SK-N-SH (cell line): Measurements from ENCODE around the gene ZBTB46. TPM values are rescaled to one million over a fixed set of nuclear protein-coding genes. Genes with fewer than 3 reads are reported as not detected.

Source experiments
- CTCF ChIA-PET: fragments of 300-600, 350-600 bp; formaldehyde crosslinking; extraction: SDS; loops from one replicate; lab custom pipeline; 2021; lab: Yijun Ruan, JAX
- POLR2A ChIA-PET: fragments of 350-600 bp; sonication (Branson Sonifier 250); formaldehyde crosslinking; extraction: SDS; loops from one replicate; lab custom pipeline; 2020; ENCODE audit warnings: antibody characterized with exemption, inconsistent platforms; lab: Yijun Ruan, JAX
- DNase-seq: peaks from one replicate; pipeline ENCODE4 v3.0.0; 2012
- H2AFZ ChIP-seq: fragments of 200-600 bp; sonication (generic); 2 replicates; pipeline ENCODE4 v1.8.1; 2016; ENCODE audit warnings: antibody characterized with exemption, mild to moderate bottlenecking, low read depth
- H3F3A ChIP-seq: fragments of 200-600 bp; sonication (generic); replicated peaks from 2 replicates; pipeline ENCODE3; 2016; ENCODE audit warnings: antibody characterized with exemption, mild to moderate bottlenecking; ENCODE audit not compliant: insufficient read depth
- H3K27ac ChIP-seq, 2 experiments: fragments of 200-500 bp in 1 of 2; fragments of 200-600 bp in 1 of 2; sonication (Bioruptor generic) in 1 of 2; sonication (generic), shearing (Covaris generic) in 1 of 2; 2 replicates each; pipeline versions ENCODE4 v1.5.1 to v1.6.1; 2014 to 2016; ENCODE audit warnings: low read depth in 2 of 2, inconsistent platforms in 1 of 2, low read length in 1 of 2, mild to moderate bottlenecking in 1 of 2, mixed read lengths in 1 of 2
- H3K27me3 ChIP-seq: fragments of 200-600 bp; sonication (generic), shearing (Covaris generic); 2 replicates; pipeline ENCODE4 v1.6.1; 2016; ENCODE audit warnings: mixed run types; ENCODE audit not compliant: insufficient read depth
- H3K36me3 ChIP-seq, 2 experiments: fragments of 200-500 bp in 1 of 2; fragments of 200-600 bp in 1 of 2; sonication (Bioruptor generic) in 1 of 2; sonication (generic) in 1 of 2; replicated peaks in 1 of 2; 2 replicates each; pipeline versions ENCODE3 to v1.5.1; 2014 to 2016; ENCODE audit warnings: low read length in 1 of 2, mild to moderate bottlenecking in 1 of 2; ENCODE audit not compliant: insufficient read depth in 2 of 2, control insufficient read depth in 1 of 2
- H3K4me1 ChIP-seq, 2 experiments: fragments of 200-500 bp in 1 of 2; fragments of 200-600 bp in 1 of 2; sonication (Bioruptor generic) in 1 of 2; sonication (generic), shearing (Covaris generic) in 1 of 2; 2 replicates each; pipeline versions ENCODE4 v1.5.1 to v1.6.1; 2014 to 2016; ENCODE audit warnings: low read depth in 1 of 2, low read length in 1 of 2, mixed run types in 1 of 2; ENCODE audit not compliant: insufficient read depth in 2 of 2, control insufficient read depth in 1 of 2
- H3K4me2 ChIP-seq: fragments of 200-600 bp; sonication (generic), shearing (Covaris generic); 2 replicates; pipeline ENCODE4 v1.6.1; 2017; ENCODE audit warnings: mixed run types
- H3K4me3 ChIP-seq, 2 experiments: fragments of 200-500 bp in 1 of 2; fragments of 200-600 bp in 1 of 2; sonication (Bioruptor generic) in 1 of 2; sonication (generic), shearing (Covaris generic) in 1 of 2; 2 replicates each; pipeline versions ENCODE4 v1.5.1 to v1.8.1; 2014 to 2016; ENCODE audit warnings: low read depth in 2 of 2, inconsistent platforms in 1 of 2, low read length in 1 of 2, mild to moderate bottlenecking in 1 of 2, mixed read lengths in 1 of 2, moderate library complexity in 1 of 2
- H3K79me2 ChIP-seq: fragments of 200-600 bp; sonication (generic); 2 replicates; pipeline ENCODE4 v1.8.1; 2017; ENCODE audit warnings: mild to moderate bottlenecking; ENCODE audit not compliant: insufficient read depth
- H3K9ac ChIP-seq: fragments of 200-600 bp; sonication (generic); 2 replicates; pipeline ENCODE4 v1.6.1; 2017; ENCODE audit warnings: mixed run types
- H3K9me2 ChIP-seq: fragments of 200-600 bp; sonication (generic); 2 replicates; pipeline ENCODE4 v1.6.1; 2017; ENCODE audit warnings: mixed run types
- H3K9me3 ChIP-seq: fragments of 200-600 bp; sonication (generic); 2 replicates; pipeline ENCODE4 v1.6.1; 2017; ENCODE audit warnings: mixed run types, mild to moderate bottlenecking, moderate library complexity
- H4K20me1 ChIP-seq: fragments of 200-600 bp; sonication (generic); 2 replicates; pipeline ENCODE4 v1.6.1; 2017; ENCODE audit warnings: mild to moderate bottlenecking, mixed run types; ENCODE audit not compliant: insufficient read depth
- CHD2 ChIP-seq: fragments of 150-350 bp; IDR thresholded peaks from 2 replicates; pipeline ENCODE4 v1.6.1; 2018; ENCODE audit warnings: low read length; ENCODE audit not compliant: partially characterized antibody
- ELF1 ChIP-seq: IDR thresholded peaks from 2 replicates; pipeline ENCODE4 v1.4.0; 2012
- FOSL2 ChIP-seq: IDR thresholded peaks from 2 replicates; pipeline ENCODE4 v1.4.0; 2012; ENCODE audit warnings: low read depth, mild to moderate bottlenecking, moderate library complexity, borderline replicate concordance
- FOXJ3 ChIP-seq: sonication (generic); formaldehyde crosslinking; IDR thresholded peaks from 2 replicates; pipeline ENCODE4 v1.5.1; 2020; ENCODE audit warnings: mild to moderate bottlenecking, missing genetic modification reagents
- FOXM1 ChIP-seq: IDR thresholded peaks from 2 replicates; pipeline ENCODE4 v1.4.0; 2012; ENCODE audit warnings: low read depth, mild to moderate bottlenecking
- GABPA ChIP-seq: IDR thresholded peaks from 2 replicates; pipeline ENCODE4 v1.4.0; 2012; ENCODE audit warnings: low read depth, mild to moderate bottlenecking
- GATA2 ChIP-seq: sonication (generic); formaldehyde crosslinking; IDR thresholded peaks from 2 replicates; pipeline ENCODE4 v1.5.0; 2020; ENCODE audit warnings: mild to moderate bottlenecking, missing genetic modification reagents
- MXI1 ChIP-seq: IDR thresholded peaks from 2 replicates; pipeline ENCODE4 v1.6.1; 2012; ENCODE audit warnings: mild to moderate bottlenecking, low read depth, low read length, improper control_type of control experiment
- NFIC ChIP-seq: IDR thresholded peaks from 2 replicates; pipeline ENCODE4 v1.4.0; 2012; ENCODE audit warnings: borderline replicate concordance
- NRF1 ChIP-seq: IDR thresholded peaks from 2 replicates; pipeline ENCODE4 v1.6.1; 2012; ENCODE audit warnings: low read depth, mild to moderate bottlenecking, low read length
- RAD21 ChIP-seq: IDR thresholded peaks from 2 replicates; pipeline ENCODE4 v1.6.1; 2012; ENCODE audit warnings: mild to moderate bottlenecking, low read length
- RFX5 ChIP-seq: IDR thresholded peaks from 2 replicates; pipeline ENCODE4 v1.6.1; 2012; ENCODE audit warnings: mild to moderate bottlenecking, improper control_type of control experiment, low read length
- SMC3 ChIP-seq: IDR thresholded peaks from 2 replicates; pipeline ENCODE4 v1.6.1; 2012; ENCODE audit warnings: low read depth, low read length, improper control_type of control experiment
- YY1 ChIP-seq: IDR thresholded peaks from 2 replicates; pipeline ENCODE4 v1.4.0; 2012; ENCODE audit warnings: low read depth, mild to moderate bottlenecking
- WGBS: methylation state at CpG from one replicate; pipeline ENCODE4 v1.1.6; 2017; ENCODE audit warnings: low lambda C conversion rate; 5-methylcytosine and 5-hydroxymethylcytosine counted together
- polyA plus RNA-seq, 3 experiments: library from polyadenylated mRNA; depleted of rRNA; stranded (reverse); fragments of >200 nt; gene quantifications; 2 replicates each; pipeline ENCODE4 v1.2.3, GENCODE V29; 2012
- TF ChIP-seq, protein P1 (sequence below): fragments of 200-600 bp; sonication (generic); IDR thresholded peaks from 2 replicates; pipeline ENCODE4 v1.6.1; 2017; ENCODE audit warnings: antibody characterized with exemption, mild to moderate bottlenecking, moderate library complexity
- TF ChIP-seq, protein P2 (sequence below): fragments of 150-350 bp; IDR thresholded peaks from 2 replicates; pipeline ENCODE4 v1.6.1; 2016; ENCODE audit warnings: mild to moderate bottlenecking, low read depth, low read length
- TF ChIP-seq, protein P3 (sequence below): IDR thresholded peaks from 2 replicates; pipeline ENCODE4 v1.4.0; 2012; ENCODE audit warnings: low read depth, borderline replicate concordance
- TF ChIP-seq, protein P4 (sequence below): IDR thresholded peaks from 2 replicates; pipeline ENCODE4 v1.4.0; 2012; ENCODE audit warnings: low read depth
- TF ChIP-seq, protein P5 (sequence below): IDR thresholded peaks from 2 replicates; pipeline ENCODE4; 2012
- TF ChIP-seq, protein P6 (sequence below): IDR thresholded peaks from 2 replicates; pipeline ENCODE4 v1.4.0; 2012; ENCODE audit warnings: low read depth, borderline replicate concordance

The ZBTB46 gene
- polyA plus RNA-seq, 1 of the 3 experiments (the other 2 are of a cell fraction) = 0.15 TPM

DNA sequence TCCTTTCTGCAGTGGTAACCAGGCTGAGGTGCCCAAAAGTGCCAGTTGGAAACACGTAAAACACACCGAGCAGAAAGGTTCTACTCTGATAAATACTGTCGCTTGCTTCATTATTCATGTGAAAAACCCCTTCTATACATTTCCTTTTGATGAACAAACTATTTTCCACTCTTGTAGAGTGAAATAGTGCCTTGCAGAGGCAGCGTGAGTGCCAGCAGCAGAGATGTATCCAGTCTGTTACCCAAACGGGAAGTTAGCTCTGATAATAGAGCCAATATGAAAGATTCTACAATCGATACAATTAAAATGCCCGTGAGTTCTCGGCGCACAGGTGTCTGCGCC, 1.5 kb downstream of the ZBTB46 start:
- no peak overlapping the region for H2AFZ ChIP-seq
- H3K27me3 ChIP-seq = peaks cover 6% of the 10 kb centered on the region; the same call in 1 of the 2 replicates
- H3K4me2 ChIP-seq = peak overlapping the region; percentile 63; the same call in 1 of the 2 replicates
- TF ChIP-seq ELF1 = no peak
- TF ChIP-seq FOXM1 = no peak
- no peak for TF ChIP-seq FOSL2
- no peak for TF ChIP-seq CHD2
- TF ChIP-seq MXI1 = no peak
- no peak for TF ChIP-seq RFX5
- no peak for TF ChIP-seq SMC3
- TF ChIP-seq, protein P1, sequence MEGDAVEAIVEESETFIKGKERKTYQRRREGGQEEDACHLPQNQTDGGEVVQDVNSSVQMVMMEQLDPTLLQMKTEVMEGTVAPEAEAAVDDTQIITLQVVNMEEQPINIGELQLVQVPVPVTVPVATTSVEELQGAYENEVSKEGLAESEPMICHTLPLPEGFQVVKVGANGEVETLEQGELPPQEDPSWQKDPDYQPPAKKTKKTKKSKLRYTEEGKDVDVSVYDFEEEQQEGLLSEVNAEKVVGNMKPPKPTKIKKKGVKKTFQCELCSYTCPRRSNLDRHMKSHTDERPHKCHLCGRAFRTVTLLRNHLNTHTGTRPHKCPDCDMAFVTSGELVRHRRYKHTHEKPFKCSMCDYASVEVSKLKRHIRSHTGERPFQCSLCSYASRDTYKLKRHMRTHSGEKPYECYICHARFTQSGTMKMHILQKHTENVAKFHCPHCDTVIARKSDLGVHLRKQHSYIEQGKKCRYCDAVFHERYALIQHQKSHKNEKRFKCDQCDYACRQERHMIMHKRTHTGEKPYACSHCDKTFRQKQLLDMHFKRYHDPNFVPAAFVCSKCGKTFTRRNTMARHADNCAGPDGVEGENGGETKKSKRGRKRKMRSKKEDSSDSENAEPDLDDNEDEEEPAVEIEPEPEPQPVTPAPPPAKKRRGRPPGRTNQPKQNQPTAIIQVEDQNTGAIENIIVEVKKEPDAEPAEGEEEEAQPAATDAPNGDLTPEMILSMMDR = no peak
- TF ChIP-seq NFIC = no peak
- TF ChIP-seq, protein P2, sequence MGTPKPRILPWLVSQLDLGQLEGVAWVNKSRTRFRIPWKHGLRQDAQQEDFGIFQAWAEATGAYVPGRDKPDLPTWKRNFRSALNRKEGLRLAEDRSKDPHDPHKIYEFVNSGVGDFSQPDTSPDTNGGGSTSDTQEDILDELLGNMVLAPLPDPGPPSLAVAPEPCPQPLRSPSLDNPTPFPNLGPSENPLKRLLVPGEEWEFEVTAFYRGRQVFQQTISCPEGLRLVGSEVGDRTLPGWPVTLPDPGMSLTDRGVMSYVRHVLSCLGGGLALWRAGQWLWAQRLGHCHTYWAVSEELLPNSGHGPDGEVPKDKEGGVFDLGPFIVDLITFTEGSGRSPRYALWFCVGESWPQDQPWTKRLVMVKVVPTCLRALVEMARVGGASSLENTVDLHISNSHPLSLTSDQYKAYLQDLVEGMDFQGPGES = no peak
- no peak for TF ChIP-seq GABPA
- no peak for TF ChIP-seq RAD21
- TF ChIP-seq, protein P3, sequence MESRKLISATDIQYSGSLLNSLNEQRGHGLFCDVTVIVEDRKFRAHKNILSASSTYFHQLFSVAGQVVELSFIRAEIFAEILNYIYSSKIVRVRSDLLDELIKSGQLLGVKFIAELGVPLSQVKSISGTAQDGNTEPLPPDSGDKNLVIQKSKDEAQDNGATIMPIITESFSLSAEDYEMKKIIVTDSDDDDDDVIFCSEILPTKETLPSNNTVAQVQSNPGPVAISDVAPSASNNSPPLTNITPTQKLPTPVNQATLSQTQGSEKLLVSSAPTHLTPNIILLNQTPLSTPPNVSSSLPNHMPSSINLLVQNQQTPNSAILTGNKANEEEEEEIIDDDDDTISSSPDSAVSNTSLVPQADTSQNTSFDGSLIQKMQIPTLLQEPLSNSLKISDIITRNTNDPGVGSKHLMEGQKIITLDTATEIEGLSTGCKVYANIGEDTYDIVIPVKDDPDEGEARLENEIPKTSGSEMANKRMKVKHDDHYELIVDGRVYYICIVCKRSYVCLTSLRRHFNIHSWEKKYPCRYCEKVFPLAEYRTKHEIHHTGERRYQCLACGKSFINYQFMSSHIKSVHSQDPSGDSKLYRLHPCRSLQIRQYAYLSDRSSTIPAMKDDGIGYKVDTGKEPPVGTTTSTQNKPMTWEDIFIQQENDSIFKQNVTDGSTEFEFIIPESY = no peak
- TF ChIP-seq, protein P4, sequence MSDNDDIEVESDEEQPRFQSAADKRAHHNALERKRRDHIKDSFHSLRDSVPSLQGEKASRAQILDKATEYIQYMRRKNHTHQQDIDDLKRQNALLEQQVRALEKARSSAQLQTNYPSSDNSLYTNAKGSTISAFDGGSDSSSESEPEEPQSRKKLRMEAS = no peak
- TF ChIP-seq YY1 = no peak
- TF ChIP-seq, protein P5, sequence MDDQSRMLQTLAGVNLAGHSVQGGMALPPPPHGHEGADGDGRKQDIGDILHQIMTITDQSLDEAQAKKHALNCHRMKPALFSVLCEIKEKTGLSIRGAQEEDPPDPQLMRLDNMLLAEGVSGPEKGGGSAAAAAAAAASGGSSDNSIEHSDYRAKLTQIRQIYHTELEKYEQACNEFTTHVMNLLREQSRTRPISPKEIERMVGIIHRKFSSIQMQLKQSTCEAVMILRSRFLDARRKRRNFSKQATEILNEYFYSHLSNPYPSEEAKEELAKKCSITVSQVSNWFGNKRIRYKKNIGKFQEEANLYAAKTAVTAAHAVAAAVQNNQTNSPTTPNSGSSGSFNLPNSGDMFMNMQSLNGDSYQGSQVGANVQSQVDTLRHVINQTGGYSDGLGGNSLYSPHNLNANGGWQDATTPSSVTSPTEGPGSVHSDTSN = no peak
- TF ChIP-seq GATA2 (CRISPR knock-in tag) = no peak
- no peak for TF ChIP-seq FOXJ3
- TF ChIP-seq, protein P6, sequence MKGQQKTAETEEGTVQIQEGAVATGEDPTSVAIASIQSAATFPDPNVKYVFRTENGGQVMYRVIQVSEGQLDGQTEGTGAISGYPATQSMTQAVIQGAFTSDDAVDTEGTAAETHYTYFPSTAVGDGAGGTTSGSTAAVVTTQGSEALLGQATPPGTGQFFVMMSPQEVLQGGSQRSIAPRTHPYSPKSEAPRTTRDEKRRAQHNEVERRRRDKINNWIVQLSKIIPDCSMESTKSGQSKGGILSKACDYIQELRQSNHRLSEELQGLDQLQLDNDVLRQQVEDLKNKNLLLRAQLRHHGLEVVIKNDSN = no peak
- no peak for TF ChIP-seq NRF1
- WGBS = 82% methylated on average over 10 of the region's 10 CpGs
- peak overlapping the region; percentile 43 to 54; a peak in 2 of 4 replicates for H3K4me3 ChIP-seq
- no peaks in the 10 kb centered on the region for H4K20me1 ChIP-seq
- no peaks in the 10 kb centered on the region for H3K9me3 ChIP-seq
- peaks cover 4% of the 10 kb centered on the region for H3F3A ChIP-seq
- H3K79me2 ChIP-seq = no peaks in the 10 kb centered on the region
- no peaks in the 10 kb centered on the region for H3K9me2 ChIP-seq
- no peak overlapping the region for H3K27ac ChIP-seq
- no peak overlapping the region for H3K9ac ChIP-seq
- H3K36me3 ChIP-seq = no peaks in the 10 kb centered on the region
- ChIA-PET CTCF (interaction anchor here (1.0 to 1.5 kb wide), 3 partner anchors 18 to 43 kb away, joined by 3 to 4 read pairs (median 3); no protein-coding TSS in a partner anchor), POLR2A (no interaction called here)
- no peak for DNase-seq
- H3K4me1 ChIP-seq = peaks cover 4 to 13% of the 10 kb centered on the region in 2 experiments; a peak in 2 of 4 replicates
